ENCODE data around the gene DEFB113.
"Not testable (repeated sequence)": the region's sequence is repeated elsewhere in the genome, so short reads cannot be mapped to it uniquely, and the experiment has no call there.

DEFB113 gene

GRCh38 chr6:49969605-49970004 is at the start of gene DEFB113:
Gene DEFB113, minus strand, starts transcription at chr6:49969625. Its CDS starts 0 bp downstream, at chr6:49969625.
- DNase-seq (ENCODE audit: low spot score), result no peak

DNA sequence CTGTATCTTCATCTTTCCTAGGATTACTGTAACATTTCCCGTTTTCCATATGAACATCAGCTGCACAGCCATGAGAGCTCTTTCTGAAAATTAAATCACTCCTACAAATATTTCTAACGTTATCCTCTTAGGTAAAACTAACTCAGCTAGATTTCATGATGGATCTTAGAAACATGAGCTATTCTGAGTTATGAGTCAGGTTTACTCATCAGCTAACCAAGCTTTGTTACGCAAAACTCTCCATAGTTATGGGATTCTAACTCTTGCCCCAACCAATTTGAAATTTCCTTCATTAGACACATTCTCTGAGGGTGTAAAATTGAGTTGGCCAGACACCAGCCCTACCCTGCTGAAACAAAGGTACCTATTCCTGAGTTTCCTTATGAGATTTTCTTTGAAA is 38.4 kb upstream of the DEFB113 start:
- DNase-seq (ENCODE audit: low spot score), result no peak

DNA sequence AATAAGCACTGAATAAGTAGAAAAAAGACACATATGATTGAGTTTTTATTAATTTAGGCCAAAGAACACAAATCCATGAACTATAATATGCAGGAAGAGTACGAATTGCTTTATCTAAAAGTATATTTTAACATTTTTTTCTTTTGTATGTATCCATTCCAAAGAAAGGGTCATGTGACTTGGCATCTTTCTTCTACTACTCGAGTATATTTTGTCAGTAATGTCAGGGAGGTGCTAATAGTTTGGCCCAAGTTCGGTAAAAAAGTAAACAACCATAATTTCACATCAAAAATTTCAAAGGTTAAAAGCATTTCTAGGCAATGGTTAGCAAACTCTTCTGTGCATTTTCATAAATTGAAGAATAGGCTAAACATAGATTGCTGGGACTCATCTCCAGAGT is 33.7 kb upstream of the DEFB113 start:
- no peak for DNase-seq (ENCODE audit: low spot score)

- no peak for DNase-seq (ENCODE audit: low spot score)
Measured at GRCh38 chr6:49995278-49995677, 25.9 kb upstream of the DEFB113 start.

GRCh38 chr6:49988900-49989299 is 19.5 kb upstream of the DEFB113 start:
- DNase-seq (ENCODE audit: low spot score), result no peak

DNA sequence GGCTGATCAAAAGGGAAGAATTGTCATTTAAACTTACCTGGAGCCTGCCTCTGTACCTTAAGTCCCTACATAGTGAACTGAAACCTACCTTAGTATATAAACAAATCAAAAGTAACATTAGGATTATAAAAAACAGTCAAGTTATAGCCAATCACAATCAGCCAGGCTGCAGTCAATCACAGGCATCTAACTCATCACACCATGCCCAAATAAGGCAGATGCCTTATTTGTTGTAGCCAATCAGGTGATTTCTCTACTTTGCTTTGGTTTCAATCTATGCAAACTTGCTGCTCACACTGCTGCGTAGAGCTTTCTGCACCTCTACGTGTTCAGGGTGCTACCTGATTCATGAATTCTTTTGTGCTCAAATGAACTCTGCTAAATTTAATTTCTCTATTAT is 18.3 kb upstream of the DEFB113 start:
- DNase-seq (ENCODE audit: low spot score), result no peak

DNA sequence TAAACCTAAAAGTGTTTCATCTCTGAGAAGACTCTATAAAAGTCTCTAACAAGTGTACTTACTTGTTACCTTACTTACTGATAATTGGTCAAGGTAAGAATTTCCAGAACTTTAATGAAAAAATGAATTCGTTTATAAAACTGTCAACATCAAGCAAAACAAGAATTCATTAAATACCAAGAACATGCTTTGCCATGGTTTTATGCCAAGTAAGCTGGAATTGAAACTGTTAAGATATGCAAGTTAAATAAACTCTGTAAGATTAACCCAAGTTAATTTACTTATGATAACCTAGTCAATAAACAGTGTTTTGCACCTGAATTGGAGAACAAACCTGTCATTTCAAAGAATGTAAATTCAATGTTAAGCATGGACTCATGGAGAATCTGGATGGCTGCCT is 17.1 kb upstream of the DEFB113 start:
- no peak for DNase-seq (ENCODE audit: low spot score)

DNA sequence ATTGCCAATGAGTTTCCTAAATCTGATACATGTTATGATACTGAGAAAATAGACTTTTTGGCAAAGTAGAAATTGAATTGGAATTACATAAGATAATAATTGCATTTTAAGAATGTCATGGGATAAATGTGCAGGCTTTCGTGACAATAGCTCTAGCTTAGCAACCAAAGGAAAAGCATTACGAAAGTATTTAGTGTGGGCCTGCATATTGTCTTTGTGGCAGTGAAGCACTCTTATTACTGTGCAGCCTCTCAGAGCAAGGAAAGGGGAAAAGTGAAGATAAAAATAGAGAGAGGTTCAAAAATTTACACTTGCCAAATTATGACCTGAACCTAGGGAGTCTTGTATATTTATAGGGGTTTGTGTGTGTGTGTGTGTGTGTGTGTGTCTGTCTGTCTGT is 12.6 kb upstream of the DEFB113 start:
- no peak for DNase-seq (ENCODE audit: low spot score)

GRCh38 chr6:49980898-49981297 is 11.5 kb upstream of the DEFB113 start:
- DNase-seq (ENCODE audit: low spot score), result no peak

DNA sequence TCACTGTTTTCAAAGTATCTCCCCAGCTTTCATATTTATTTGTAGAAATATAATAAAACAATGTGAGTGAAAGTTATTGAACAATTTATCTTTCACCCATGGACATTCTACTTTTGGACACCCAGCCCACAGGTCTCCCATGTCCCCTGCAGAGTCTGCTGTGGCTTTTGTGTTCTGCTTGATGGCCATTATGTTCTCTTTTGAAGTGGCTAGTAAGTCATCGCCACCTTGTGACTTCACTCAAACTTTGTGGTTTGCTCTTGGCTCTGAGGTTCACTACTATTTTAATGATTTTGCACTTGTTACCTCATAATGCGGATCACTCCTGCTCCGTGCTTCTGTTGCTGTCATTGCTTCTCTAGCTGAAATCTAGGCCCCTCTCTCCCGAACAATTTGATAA is 10.2 kb upstream of the DEFB113 start:
- no peak for DNase-seq (ENCODE audit: low spot score)

DNA sequence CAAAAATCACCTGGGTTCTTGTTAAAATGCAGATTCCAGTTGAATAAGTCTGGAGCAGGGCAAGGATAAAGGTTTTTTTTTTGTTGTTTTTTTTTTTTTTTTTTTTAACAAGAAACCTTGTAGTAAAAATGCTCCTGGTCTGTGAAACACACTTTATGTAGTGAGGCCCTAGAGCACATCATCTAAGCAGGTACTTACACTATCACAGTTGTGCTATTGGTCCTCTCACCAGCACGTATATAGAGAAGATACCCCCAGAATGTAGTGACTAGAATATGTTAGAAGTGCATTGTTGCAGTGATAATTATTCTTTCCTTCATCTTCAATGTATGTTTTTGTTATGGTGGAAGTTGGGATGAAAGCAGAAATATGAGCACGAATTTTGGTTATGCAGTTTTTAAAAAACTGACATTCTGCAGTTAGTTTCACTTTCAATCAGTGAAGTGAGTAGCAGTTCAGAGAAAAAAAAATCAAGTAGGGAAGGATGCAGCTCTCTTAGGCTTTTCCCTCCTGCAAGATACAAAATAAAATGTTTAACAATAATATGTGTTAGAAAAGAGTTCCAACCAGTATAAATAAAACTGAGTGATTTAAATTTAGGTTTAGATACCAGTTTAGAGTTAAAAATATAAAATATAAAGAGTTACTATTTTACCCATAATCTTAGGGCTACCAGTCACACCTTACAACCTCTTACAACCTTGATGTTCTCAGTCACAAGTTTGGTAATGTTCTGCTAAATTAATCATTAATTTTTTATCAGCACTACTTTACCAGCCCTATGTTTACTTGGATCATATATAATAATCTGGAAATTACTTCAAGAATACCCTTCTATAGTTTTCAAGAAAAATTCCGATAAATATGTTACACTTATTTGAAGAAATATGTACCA is 9.2 kb upstream of the DEFB113 start:
- no peak for DNase-seq (ENCODE audit: low spot score)

DNA sequence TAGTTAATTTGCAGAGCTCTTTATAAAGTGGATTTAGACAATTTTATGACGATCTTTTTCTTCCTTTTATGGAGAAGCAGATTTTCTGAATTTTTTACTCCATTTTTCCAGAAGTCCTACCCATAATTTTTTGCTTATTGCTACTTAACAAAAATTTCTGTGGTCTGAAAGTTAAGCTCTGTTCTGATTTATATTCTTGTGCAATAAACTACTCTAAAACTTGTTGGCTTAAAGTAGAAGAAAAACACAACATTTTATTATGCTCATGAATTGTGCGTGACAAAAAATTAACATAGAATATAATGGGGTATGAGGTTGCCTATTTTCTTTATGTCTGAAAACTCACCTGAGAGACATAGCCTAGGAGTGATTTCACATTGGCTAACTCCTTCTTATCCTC is 2.6 kb downstream of the DEFB113 start:
- DNase-seq (ENCODE audit: low spot score), result no peak

DNA sequence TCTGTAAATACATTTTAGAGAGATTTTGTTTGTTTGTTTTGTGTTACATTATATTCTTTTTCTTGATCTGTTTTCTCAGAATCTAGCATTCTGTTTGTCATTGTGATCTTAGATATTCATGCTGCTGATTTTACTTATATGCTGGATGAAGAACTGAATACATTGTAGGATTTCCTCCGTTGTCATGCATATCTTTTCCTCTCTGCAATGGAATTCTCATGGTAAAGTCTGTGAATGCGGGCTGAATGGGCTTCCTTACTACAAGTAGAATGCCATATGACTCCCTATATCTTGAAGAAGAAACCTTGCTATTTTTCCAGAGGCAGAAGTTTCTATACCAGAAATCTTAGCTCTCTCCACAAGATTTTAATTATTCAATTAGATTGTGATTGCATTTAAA is 3.1 kb downstream of the DEFB113 start:
- no peak for DNase-seq (ENCODE audit: low spot score)

- DNase-seq (ENCODE audit: low spot score), result no peak
Measured at GRCh38 chr6:49964064-49964463, 5.4 kb downstream of the DEFB113 start, which contains the start of gene DEFB114. Gene DEFB114, minus strand, starts transcription at chr6:49964164. Its CDS starts 59 bp downstream, at chr6:49964105.

DNA sequence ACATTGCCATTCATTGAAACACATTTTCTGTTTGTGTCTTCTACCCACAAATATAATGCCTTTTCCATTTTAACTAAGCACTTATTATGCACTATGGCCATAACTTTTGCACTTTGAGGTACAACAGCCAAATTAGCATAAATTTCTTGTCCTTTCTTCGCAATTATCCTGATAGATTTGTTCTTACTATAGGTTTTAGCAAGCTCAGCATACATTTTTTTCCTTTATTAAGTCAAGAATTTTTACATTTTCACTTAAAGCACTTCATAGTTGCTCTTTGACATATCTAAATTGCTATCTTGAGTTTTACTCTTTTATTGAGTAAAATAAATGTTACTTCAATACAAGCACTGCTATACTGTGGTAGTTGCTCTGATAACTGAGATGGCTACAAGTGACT is 11.2 kb downstream of the DEFB113 start:
- no peak for DNase-seq (ENCODE audit: low spot score)

DNA sequence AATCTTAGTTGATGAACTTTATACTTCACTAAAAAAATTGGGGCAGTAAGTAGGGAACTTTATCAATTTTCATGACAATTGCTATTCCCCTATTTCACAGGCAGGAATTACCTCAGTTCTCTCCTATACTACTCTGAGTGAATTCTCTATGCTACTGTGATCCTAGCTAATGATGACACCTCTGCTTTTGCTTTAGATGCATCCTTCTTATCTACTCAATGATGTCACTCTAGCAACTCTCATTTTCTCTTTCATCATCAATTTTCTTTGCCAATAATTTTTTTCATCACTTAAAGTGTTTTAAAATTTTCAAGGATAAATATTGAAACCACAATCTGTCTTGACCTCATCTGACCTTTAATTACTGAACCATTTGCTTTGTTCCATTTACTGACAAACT is 13.6 kb downstream of the DEFB113 start:
- no peak for DNase-seq (ENCODE audit: low spot score)

GRCh38 chr6:49951926-49952325 is 17.5 kb downstream of the DEFB113 start:
- DNase-seq (ENCODE audit: low spot score), result no peak

DNA sequence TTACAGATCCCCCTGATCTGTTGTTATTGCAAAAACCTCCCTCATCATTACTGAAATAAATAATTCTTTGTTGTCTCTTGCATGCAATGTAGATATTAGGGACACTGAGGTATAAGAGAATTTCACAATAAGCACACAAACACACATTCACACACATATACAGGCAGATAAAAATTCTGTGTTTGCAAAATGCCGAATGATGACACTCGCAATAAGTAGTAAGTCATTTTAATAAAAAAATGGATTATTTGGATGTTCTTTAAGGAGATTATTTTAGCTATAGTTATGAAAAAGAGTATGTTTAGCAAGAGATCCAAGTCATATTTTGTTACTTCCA is 19.0 kb downstream of the DEFB113 start:
- no peak for DNase-seq (ENCODE audit: low spot score)

GRCh38 chr6:49949062-49949461 is 20.4 kb downstream of the DEFB113 start:
- DNase-seq (ENCODE audit: low spot score), result no peak

- DNase-seq (ENCODE audit: low spot score), result no peak
Measured at GRCh38 chr6:49946835-49947234, 22.6 kb downstream of the DEFB113 start.

GRCh38 chr6:49944068-49944467 is 25.4 kb downstream of the DEFB113 start:
- not testable (repeated sequence) for DNase-seq (ENCODE audit: low spot score)

DNA sequence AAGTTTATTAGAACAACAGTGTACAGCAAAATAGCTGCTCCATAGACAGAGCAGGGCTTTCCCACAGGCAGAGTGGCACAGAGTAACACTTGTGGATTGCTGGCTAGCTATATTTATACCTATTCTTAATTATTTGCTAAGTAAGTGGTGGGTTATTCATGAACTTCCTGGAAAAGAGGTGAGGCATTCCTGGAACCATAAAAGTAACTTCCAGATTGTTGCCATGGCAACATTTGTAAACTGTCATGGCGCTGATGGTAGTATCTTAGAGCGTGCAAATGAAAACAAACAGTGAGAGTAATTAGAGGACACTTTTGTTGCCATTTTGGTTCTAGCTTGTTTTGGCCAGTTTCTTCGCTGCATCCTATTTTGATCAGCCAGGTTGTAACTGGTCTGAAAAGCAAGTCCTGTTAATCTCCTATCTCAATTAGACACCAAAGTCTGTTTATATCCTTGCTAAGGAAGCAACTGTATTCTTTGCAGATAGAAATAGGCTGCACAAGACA is 29.4 kb downstream of the DEFB113 start:
- DNase-seq (ENCODE audit: low spot score), result no peak

GRCh38 chr6:49937811-49938210 is 31.6 kb downstream of the DEFB113 start:
- no peak for DNase-seq (ENCODE audit: low spot score)

DNA sequence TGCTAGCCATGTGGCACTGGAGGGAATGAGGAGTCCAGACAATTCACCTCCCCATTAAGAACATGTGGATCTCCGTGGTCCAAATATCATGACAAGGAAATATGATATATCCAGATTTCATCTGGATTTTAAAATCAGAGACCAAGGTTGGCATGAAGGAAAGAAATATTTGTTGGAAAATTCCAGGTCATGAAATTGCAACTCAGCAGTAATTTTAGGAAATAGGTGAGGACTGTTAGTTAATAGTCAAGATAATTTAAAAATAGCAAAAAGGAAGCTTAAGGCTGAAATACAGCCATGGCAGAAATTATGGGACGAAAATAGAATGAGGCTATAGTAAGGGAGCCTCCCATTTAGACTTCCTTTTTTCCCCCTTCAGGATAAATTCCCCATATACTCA is 32.4 kb downstream of the DEFB113 start:
- DNase-seq (ENCODE audit: low spot score), result no peak
